ENCODE measurements around the gene KIAA0825.

- TF ChIP-seq CTCF (IDR thresholded peaks at IDR 0.05; ENCODE audit: poor library complexity, severe bottlenecking), result no peak
- TF ChIP-seq POLR2AphosphoS5 (IDR thresholded peaks at IDR 0.05), result no peak
- no peak for TF ChIP-seq RAD21 (conservative IDR thresholded peaks at IDR 0.05)
- TF ChIP-seq EZH2 (IDR thresholded peaks at IDR 0.05; ENCODE audit: borderline replicate concordance, insufficient read depth, low read length, poor library complexity, severe bottlenecking), result no peak
- TF ChIP-seq REST (IDR thresholded peaks at IDR 0.05; ENCODE audit: borderline replicate concordance), result no peak
These were observed 433.5 kb downstream of the KIAA0825 start for GRCh38 chr5:94184870-94185269.
